Neural progenitor cell (in vitro differentiated cells): ENCODE measurements around the gene PTPN5. TPM values are rescaled to one million over a fixed set of nuclear protein-coding genes. Genes with fewer than 3 reads are reported as not detected.

Experiments
- DNase-seq: peaks from one replicate; pipeline ENCODE4 v3.0.0-alpha.2; 2016; ENCODE audit warnings: low spot score
- H2AFZ ChIP-seq: fragments of 200-600 bp; sonication (generic); replicated peaks from 2 replicates; pipeline ENCODE4 v1.6.1; 2016; ENCODE audit warnings: antibody characterized with exemption
- H3F3A ChIP-seq: fragments of 200-600 bp; sonication (generic); 2 replicates; pipeline ENCODE4 v1.6.1; 2016; ENCODE audit warnings: antibody characterized with exemption, low read depth
- H3K27ac ChIP-seq: fragments of 200-600 bp; sonication (generic); 2 replicates; pipeline ENCODE4 v1.5.1; 2016; ENCODE audit warnings: mild to moderate bottlenecking
- H3K27me3 ChIP-seq: fragments of 200-600 bp; sonication (generic); 2 replicates; pipeline ENCODE4 v1.6.1; 2016; ENCODE audit warnings: mild to moderate bottlenecking, moderate library complexity
- H3K36me3 ChIP-seq: fragments of 200-600 bp; sonication (generic); 2 replicates; pipeline ENCODE4 v1.5.1; 2016
- H3K4me1 ChIP-seq: fragments of 200-600 bp; sonication (generic); 2 replicates; pipeline ENCODE4 v1.6.1; 2016; ENCODE audit warnings: mixed run types
- H3K4me2 ChIP-seq: fragments of 200-600 bp; sonication (generic); 2 replicates; pipeline ENCODE4 v1.6.1; 2016
- H3K4me3 ChIP-seq: fragments of 200-600 bp; sonication (generic); 2 replicates; pipeline ENCODE4 v1.5.1; 2016
- H3K79me2 ChIP-seq: fragments of 200-600 bp; sonication (generic); 2 replicates; pipeline ENCODE4 v1.6.1; 2016; ENCODE audit warnings: low read depth
- H3K9ac ChIP-seq: fragments of 200-600 bp; sonication (generic); 2 replicates; pipeline ENCODE4 v1.6.1; 2016
- H3K9me3 ChIP-seq: fragments of 200-600 bp; sonication (generic); 2 replicates; pipeline ENCODE4 v1.5.1; 2016; ENCODE audit warnings: low read depth
- H4K20me1 ChIP-seq: fragments of 200-600 bp; sonication (generic); 2 replicates; pipeline ENCODE4 v1.6.1; 2016; ENCODE audit warnings: low read depth
- H3K27ac Mint-ChIP-seq: 3 replicates; pipeline ENCODE4 v1.8.0; 2021; ENCODE audit warnings: mixed read lengths
- H3K27me3 Mint-ChIP-seq: 2 replicates; pipeline ENCODE4 v1.8.0; 2022; ENCODE audit warnings: low read depth, mild to moderate bottlenecking, inconsistent platforms, moderate library complexity, mixed read lengths; ENCODE audit not compliant: insufficient read depth
- H3K36me3 Mint-ChIP-seq: 3 replicates; pipeline ENCODE4 v1.8.0; 2021; ENCODE audit warnings: mixed read lengths
- H3K4me1 Mint-ChIP-seq: 3 replicates; pipeline ENCODE4 v1.8.0; 2021; ENCODE audit warnings: mixed read lengths
- H3K4me3 Mint-ChIP-seq: 3 replicates; pipeline ENCODE4 v1.8.0; 2021; ENCODE audit warnings: mild to moderate bottlenecking, moderate library complexity, mixed read lengths
- H3K9me3 Mint-ChIP-seq: 3 replicates; pipeline ENCODE4 v1.8.0; 2020; ENCODE audit warnings: mixed read lengths
- EZH2 ChIP-seq: fragments of 200-600 bp; sonication (generic); IDR thresholded peaks from 2 replicates; pipeline ENCODE4 v1.6.1; 2017; ENCODE audit warnings: antibody characterized with exemption, mild to moderate bottlenecking, moderate library complexity
- EZH2phosphoT487 ChIP-seq: fragments of 200-600 bp; sonication (generic); IDR thresholded peaks from 2 replicates; pipeline ENCODE4 v1.6.1; 2017; ENCODE audit warnings: antibody characterized with exemption
- total RNA-seq: library from RNA; depleted of rRNA; stranded (reverse); fragments of >200 nt; gene quantifications from 2 replicates; pipeline ENCODE4 v1.2.3, GENCODE V29; 2015; ENCODE audit warnings: low replicate concordance
- TF ChIP-seq, protein P1 (sequence below): fragments of 200-600 bp; sonication (generic); IDR thresholded peaks from 2 replicates; pipeline ENCODE4 v1.5.1; 2017; ENCODE audit warnings: antibody characterized with exemption, mild to moderate bottlenecking

The PTPN5 gene
- total RNA-seq, 1 donor from 2014 or later, result 8.5 TPM

DNA sequence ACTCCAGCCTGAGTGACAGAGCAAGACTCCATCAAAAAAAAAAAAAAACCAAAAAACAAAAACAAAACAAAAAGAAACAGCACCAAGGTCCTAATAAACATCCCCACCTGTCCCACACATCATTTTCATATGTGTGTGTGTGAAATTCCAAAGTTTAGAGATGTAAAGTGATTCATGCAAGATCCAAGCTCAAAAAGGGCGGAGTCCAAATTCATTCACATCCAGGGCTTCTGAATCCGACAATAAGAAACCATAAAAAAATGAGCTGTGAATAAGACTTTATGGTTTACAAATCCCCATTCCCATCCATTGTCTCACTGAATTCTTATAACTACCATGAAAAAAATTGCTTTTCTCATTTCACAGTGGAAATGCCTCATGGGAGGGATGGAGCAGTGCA, 34.7 kb downstream of the PTPN5 start:
- Histone ChIP-seq H3K27ac (no peak overlapping the region), H3K79me2 (no peaks in the 10 kb centered on the region), H3K4me1 (peaks cover 11% of the 10 kb centered on the region), H3K9ac (no peak overlapping the region), H3K27me3 (no peaks in the 10 kb centered on the region), H3K9me3 (no peaks in the 10 kb centered on the region), H2AFZ (no peak overlapping the region), H3K36me3 (no peaks in the 10 kb centered on the region), H3K4me3 (no peak overlapping the region), H4K20me1 (no peaks in the 10 kb centered on the region), H3K4me2 (no peak overlapping the region), H3F3A (peaks cover 3% of the 10 kb centered on the region)
- Mint-ChIP-seq H3K4me3 (no peak overlapping the region), H3K27ac (no peak overlapping the region), H3K27me3 (peaks cover 2% of the 10 kb centered on the region), H3K4me1 (peaks cover 16% of the 10 kb centered on the region), H3K36me3 (no peaks in the 10 kb centered on the region), H3K9me3 (no peaks in the 10 kb centered on the region)
- TF ChIP-seq EZH2 (no peak), EZH2phosphoT487 (no peak)
- TF ChIP-seq, protein P1, sequence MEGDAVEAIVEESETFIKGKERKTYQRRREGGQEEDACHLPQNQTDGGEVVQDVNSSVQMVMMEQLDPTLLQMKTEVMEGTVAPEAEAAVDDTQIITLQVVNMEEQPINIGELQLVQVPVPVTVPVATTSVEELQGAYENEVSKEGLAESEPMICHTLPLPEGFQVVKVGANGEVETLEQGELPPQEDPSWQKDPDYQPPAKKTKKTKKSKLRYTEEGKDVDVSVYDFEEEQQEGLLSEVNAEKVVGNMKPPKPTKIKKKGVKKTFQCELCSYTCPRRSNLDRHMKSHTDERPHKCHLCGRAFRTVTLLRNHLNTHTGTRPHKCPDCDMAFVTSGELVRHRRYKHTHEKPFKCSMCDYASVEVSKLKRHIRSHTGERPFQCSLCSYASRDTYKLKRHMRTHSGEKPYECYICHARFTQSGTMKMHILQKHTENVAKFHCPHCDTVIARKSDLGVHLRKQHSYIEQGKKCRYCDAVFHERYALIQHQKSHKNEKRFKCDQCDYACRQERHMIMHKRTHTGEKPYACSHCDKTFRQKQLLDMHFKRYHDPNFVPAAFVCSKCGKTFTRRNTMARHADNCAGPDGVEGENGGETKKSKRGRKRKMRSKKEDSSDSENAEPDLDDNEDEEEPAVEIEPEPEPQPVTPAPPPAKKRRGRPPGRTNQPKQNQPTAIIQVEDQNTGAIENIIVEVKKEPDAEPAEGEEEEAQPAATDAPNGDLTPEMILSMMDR, result no peak
- DNase-seq, result no peak

DNA sequence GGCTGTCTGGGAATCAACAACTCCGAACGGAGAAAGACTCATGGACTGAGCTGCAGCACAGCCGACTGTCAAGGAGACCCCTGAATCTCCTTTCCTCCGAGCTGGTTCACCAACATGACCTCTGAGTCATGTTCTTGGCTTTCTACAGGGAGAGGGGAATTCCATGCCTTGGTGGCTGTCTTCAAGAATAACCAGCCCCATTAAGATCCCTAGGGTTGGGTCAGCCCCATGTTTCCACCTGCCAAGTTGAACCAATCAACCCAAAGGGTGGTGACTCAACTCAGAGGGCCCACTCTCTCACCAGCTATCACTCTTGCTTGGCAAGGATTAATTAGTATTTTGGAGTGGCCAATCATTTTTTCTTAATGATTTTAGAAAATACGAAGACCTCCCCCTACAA, 37.3 kb downstream of the PTPN5 start:
- no peaks in the 10 kb centered on the region for H3K36me3 ChIP-seq
- peaks cover 3% of the 10 kb centered on the region for H3F3A ChIP-seq
- no peaks in the 10 kb centered on the region for H3K27me3 ChIP-seq
- Mint-ChIP-seq H3K36me3 (no peaks in the 10 kb centered on the region), H3K27me3 (no peaks in the 10 kb centered on the region), H3K4me3 (no peak overlapping the region), H3K9me3 (no peaks in the 10 kb centered on the region), H3K27ac (no peak overlapping the region), H3K4me1 (peaks cover 18% of the 10 kb centered on the region)
- no peak for DNase-seq
- H4K20me1 ChIP-seq, result no peaks in the 10 kb centered on the region
- no peaks in the 10 kb centered on the region for H3K9me3 ChIP-seq
- H3K4me2 ChIP-seq, result no peak overlapping the region
- H3K4me3 ChIP-seq, result no peak overlapping the region
- H2AFZ ChIP-seq, result no peak overlapping the region
- TF ChIP-seq, protein P1, result no peak
- TF ChIP-seq EZH2phosphoT487, result no peak
- H3K9ac ChIP-seq, result no peak overlapping the region
- no peaks in the 10 kb centered on the region for H3K79me2 ChIP-seq
- H3K4me1 ChIP-seq, result peaks cover 11% of the 10 kb centered on the region
- H3K27ac ChIP-seq, result no peak overlapping the region

DNA sequence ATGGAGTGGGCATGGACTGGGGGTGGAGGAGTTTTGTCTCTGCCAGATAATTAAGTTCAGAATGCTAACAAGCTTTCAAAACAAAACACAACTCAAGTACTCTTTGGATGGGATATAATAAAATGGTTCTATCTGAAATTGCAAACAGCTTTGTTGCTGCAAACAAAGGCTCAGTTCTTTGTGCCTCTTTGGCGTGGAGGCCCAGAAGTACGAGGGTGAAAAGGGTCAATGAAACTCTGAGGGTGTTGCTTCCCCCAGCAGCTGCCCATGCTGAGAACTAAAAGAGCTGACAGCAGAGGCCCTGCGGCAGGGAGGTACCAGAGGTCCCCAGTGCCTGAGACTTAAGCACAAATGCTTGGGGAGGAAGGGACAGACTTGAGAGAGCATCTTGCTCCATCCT, 39.1 kb downstream of the PTPN5 start:
- H3K27ac ChIP-seq, result no peak overlapping the region
- TF ChIP-seq, protein P1, result no peak
- no peak for TF ChIP-seq EZH2phosphoT487
- no peak for TF ChIP-seq EZH2
- Mint-ChIP-seq H3K9me3 (no peaks in the 10 kb centered on the region), H3K27me3 (no peaks in the 10 kb centered on the region), H3K4me1 (peaks cover 27% of the 10 kb centered on the region), H3K36me3 (no peaks in the 10 kb centered on the region), H3K4me3 (no peak overlapping the region), H3K27ac (peak overlapping the region; percentile 88)
- peak; percentile 6 for DNase-seq
- no peaks in the 10 kb centered on the region for H3K9me3 ChIP-seq
- no peak overlapping the region for H2AFZ ChIP-seq
- H3K9ac ChIP-seq, result no peak overlapping the region
- H3K79me2 ChIP-seq, result no peaks in the 10 kb centered on the region
- no peaks in the 10 kb centered on the region for H3K27me3 ChIP-seq
- no peaks in the 10 kb centered on the region for H3K36me3 ChIP-seq
- peaks cover 11% of the 10 kb centered on the region for H3K4me1 ChIP-seq
- H3F3A ChIP-seq, result peaks cover 3% of the 10 kb centered on the region
- H4K20me1 ChIP-seq, result no peaks in the 10 kb centered on the region
- H3K4me3 ChIP-seq, result no peak overlapping the region
- peak overlapping the region; percentile 42 for H3K4me2 ChIP-seq
